C4-2B (cell line): ENCODE measurements around the gene ADAM12.

ENCODE experiments used
- CTCF ChIP-seq: fragments of 450-650 bp; conservative IDR thresholded peaks from 2 replicates; pipeline ENCODE4 v1.5.1; 2017; ENCODE audit warnings: mild to moderate bottlenecking
- ZFX ChIP-seq: fragments of 450-650 bp; IDR thresholded peaks from 2 replicates; pipeline ENCODE4 v1.6.1; 2017

DNA sequence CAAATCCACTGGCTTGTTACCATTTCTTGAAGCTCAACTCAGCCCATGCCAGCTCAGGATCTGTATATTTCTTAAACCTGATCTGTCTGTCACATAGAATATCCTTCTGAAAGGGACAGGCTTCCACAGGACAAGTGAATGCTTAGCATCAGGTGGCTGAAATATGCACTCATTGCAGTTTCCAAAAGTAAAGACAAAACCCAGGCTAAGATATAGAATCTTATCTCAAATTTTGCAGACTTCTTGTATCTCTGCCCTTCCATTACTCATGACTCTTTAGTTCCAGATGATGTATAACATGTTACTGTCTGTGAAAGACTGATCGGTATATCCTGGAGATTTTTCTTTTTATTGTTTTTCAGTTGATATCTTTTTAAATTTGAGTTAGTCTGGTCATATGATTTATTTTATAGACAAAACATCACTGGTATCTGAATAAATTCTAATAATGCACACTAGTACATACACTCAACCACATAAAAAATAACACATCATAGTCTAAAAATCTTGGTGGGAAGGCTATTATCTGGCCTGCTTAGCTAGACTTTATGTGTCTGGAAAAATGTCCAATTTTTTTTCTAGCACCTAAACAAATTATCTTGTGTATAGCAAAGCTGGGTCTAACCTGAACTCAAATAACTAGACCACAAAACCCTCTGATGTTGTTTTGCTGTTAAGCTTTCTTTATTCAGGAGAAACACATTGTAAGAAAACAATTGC lies 182.6 kb downstream of the ADAM12 start:
- TF ChIP-seq CTCF = no peak
- no peak for TF ChIP-seq ZFX
